ENCODE data around the gene CPM. TPM values are rescaled to one million over a fixed set of nuclear protein-coding genes. Genes with fewer than 3 reads are reported as not detected.

CPM gene
- polyA plus RNA-seq, 3 donors: 8.4 to 32.4 (median 26.2) TPM

- Histone ChIP-seq H3K9ac (ENCODE audit: insufficient read depth, low read length, poor library complexity, severe bottlenecking) (no peak overlapping the region), H3K27me3 (ENCODE audit: control insufficient read depth in 2 of 2, insufficient read depth in 2 of 2, low read length in 2 of 2) (no peaks in the 10 kb centered on the region), H2AFZ (ENCODE audit: insufficient read depth, low read depth, low read length, poor library complexity, severe bottlenecking) (no peak overlapping the region), H3K27ac (ENCODE audit: low read depth in 1 of 2, low read length in 2 of 2) (no peak overlapping the region), H3K36me3 (replicated peaks in 1 of 2; ENCODE audit: control insufficient read depth in 1 of 2, insufficient read depth in 2 of 2, low read length in 2 of 2) (no peaks in the 10 kb centered on the region), H3K4me2 (replicated peaks; ENCODE audit: extremely low read depth, low read length, poor library complexity, severe bottlenecking) (no peak overlapping the region), H4K20me1 (ENCODE audit: insufficient read depth, low read length) (no peaks in the 10 kb centered on the region), H3K4me3 (replicated peaks in 1 of 3; ENCODE audit: low read depth in 2 of 3, low read length in 3 of 3) (no peak overlapping the region), H3K79me2 (ENCODE audit: insufficient read depth, low read length) (no peaks in the 10 kb centered on the region), H3K9me3 (replicated peaks in 1 of 2; ENCODE audit: control insufficient read depth in 1 of 2, insufficient read depth in 1 of 2, low read length in 2 of 2) (no peaks in the 10 kb centered on the region), H3K4me1 (ENCODE audit: control insufficient read depth in 1 of 2, insufficient read depth in 2 of 2, low read length in 2 of 2) (no peaks in the 10 kb centered on the region)
- Mint-ChIP-seq H3K27ac (peak overlapping the region in 2 of 7 donors; percentile 66 to 71), H3K4me3 (no peak overlapping the region), H3K27me3 (ENCODE audit: low read depth in 3 of 3) (peaks cover 0 to 3% (median 2%) of the 10 kb centered on the region in 3 donors), H3K9me3 (peaks cover 0 to 3% (median 0%) of the 10 kb centered on the region in 7 donors), H3K36me3 (peaks cover 0 to under 1% of the 10 kb centered on the region in 2 donors), H3K4me1 (peaks cover 6% of the 10 kb centered on the region)
- DNase-seq: no peak
- no peak for TF ChIP-seq CTCF (IDR thresholded peaks at IDR 0.05)
- intact Hi-C loops (cut with micrococcal nuclease): no loop called here
- WGBS (ENCODE audit: insufficient coverage): no CpG with 5 or more reads among the region's 1 CpG
These were observed 38.0 kb upstream of the CPM start for GRCh38 chr12:68970951-68971350.

GRCh38 chr12:68970306-68970705 is 37.3 kb upstream of the CPM start:
- H3K4me1 Mint-ChIP-seq: peaks cover 6% of the 10 kb centered on the region
- no peak overlapping the region for H2AFZ ChIP-seq (ENCODE audit: insufficient read depth, low read depth, low read length, poor library complexity, severe bottlenecking)
- H3K27ac Mint-ChIP-seq: no peak overlapping the region
- H3K4me3 ChIP-seq (replicated peaks in 1 of 3; ENCODE audit: low read depth in 2 of 3, low read length in 3 of 3): no peak overlapping the region
- no peak overlapping the region for H3K4me3 Mint-ChIP-seq
- TF ChIP-seq CTCF (IDR thresholded peaks at IDR 0.05): no peak
- H3K4me1 ChIP-seq (ENCODE audit: control insufficient read depth in 1 of 2, insufficient read depth in 2 of 2, low read length in 2 of 2): no peaks in the 10 kb centered on the region
- no peak overlapping the region for H3K27ac ChIP-seq (ENCODE audit: low read depth in 1 of 2, low read length in 2 of 2)
- no peaks in the 10 kb centered on the region for H3K27me3 ChIP-seq (ENCODE audit: control insufficient read depth in 2 of 2, insufficient read depth in 2 of 2, low read length in 2 of 2)
- peaks cover 0 to 3% of the 10 kb centered on the region in 2 donors for H3K36me3 Mint-ChIP-seq
- H3K9me3 ChIP-seq (replicated peaks in 1 of 2; ENCODE audit: control insufficient read depth in 1 of 2, insufficient read depth in 1 of 2, low read length in 2 of 2): no peaks in the 10 kb centered on the region
- no peak overlapping the region for H3K9ac ChIP-seq (ENCODE audit: insufficient read depth, low read length, poor library complexity, severe bottlenecking)
- peaks cover 0 to 5% (median 3%) of the 10 kb centered on the region in 7 donors for H3K9me3 Mint-ChIP-seq
- no peak overlapping the region for H3K4me2 ChIP-seq (replicated peaks; ENCODE audit: extremely low read depth, low read length, poor library complexity, severe bottlenecking)
- no peaks in the 10 kb centered on the region for H3K79me2 ChIP-seq (ENCODE audit: insufficient read depth, low read length)
- DNase-seq: no peak
- no peaks in the 10 kb centered on the region for H3K36me3 ChIP-seq (replicated peaks in 1 of 2; ENCODE audit: control insufficient read depth in 1 of 2, insufficient read depth in 2 of 2, low read length in 2 of 2)
- intact Hi-C loops (cut with micrococcal nuclease): no loop called here
- peaks cover 0 to 3% (median 2%) of the 10 kb centered on the region in 3 donors for H3K27me3 Mint-ChIP-seq (ENCODE audit: low read depth in 3 of 3)
- no peaks in the 10 kb centered on the region for H4K20me1 ChIP-seq (ENCODE audit: insufficient read depth, low read length)
